ENCODE measurements around the gene MNS1. TPM values are rescaled to one million over a fixed set of nuclear protein-coding genes. Genes with fewer than 3 reads are reported as not detected.

MNS1 gene
- polyA plus RNA-seq, 3 donors = 0.03 to 0.29 TPM; not detected in 1

GRCh38 chr15:56456229-56456628 lies 8.7 kb downstream of the MNS1 start:
- Histone ChIP-seq H3K79me2 (ENCODE audit: insufficient read depth, low read length) (no peaks in the 10 kb centered on the region), H3K36me3 (replicated peaks in 1 of 2; ENCODE audit: control insufficient read depth in 1 of 2, insufficient read depth in 2 of 2, low read length in 2 of 2) (no peaks in the 10 kb centered on the region), H3K4me3 (replicated peaks in 1 of 3; ENCODE audit: low read depth in 2 of 3, low read length in 3 of 3) (no peak overlapping the region), H3K4me1 (ENCODE audit: control insufficient read depth in 1 of 2, insufficient read depth in 2 of 2, low read length in 2 of 2) (no peaks in the 10 kb centered on the region), H3K9ac (ENCODE audit: insufficient read depth, low read length, poor library complexity, severe bottlenecking) (no peak overlapping the region), H3K27ac (ENCODE audit: low read depth in 1 of 2, low read length in 2 of 2) (no peak overlapping the region), H2AFZ (ENCODE audit: insufficient read depth, low read depth, low read length, poor library complexity, severe bottlenecking) (no peak overlapping the region), H3K4me2 (replicated peaks; ENCODE audit: extremely low read depth, low read length, poor library complexity, severe bottlenecking) (no peak overlapping the region), H4K20me1 (ENCODE audit: insufficient read depth, low read length) (no peaks in the 10 kb centered on the region), H3K27me3 (ENCODE audit: control insufficient read depth in 2 of 2, insufficient read depth in 2 of 2, low read length in 2 of 2) (no peaks in the 10 kb centered on the region), H3K9me3 (replicated peaks in 1 of 2; ENCODE audit: control insufficient read depth in 1 of 2, insufficient read depth in 1 of 2, low read length in 2 of 2) (no peaks in the 10 kb centered on the region)
- TF ChIP-seq CTCF (IDR thresholded peaks at IDR 0.05) = no peak
- intact Hi-C loops (cut with micrococcal nuclease) = no loop called here
- 100% methylated on average over 1 of the region's 3 CpGs for WGBS (ENCODE audit: insufficient coverage)
- Mint-ChIP-seq H3K4me3 (no peak overlapping the region), H3K9me3 (no peaks in the 10 kb centered on the region), H3K27ac (no peak overlapping the region), H3K4me1 (peaks cover 5% of the 10 kb centered on the region), H3K27me3 (ENCODE audit: low read depth in 3 of 3) (peaks cover 0 to 2% (median 0%) of the 10 kb centered on the region in 3 donors), H3K36me3 (no peaks in the 10 kb centered on the region)
- no peak for DNase-seq

GRCh38 chr15:56454836-56455235 lies 10.1 kb downstream of the MNS1 start:
- H3K4me1 ChIP-seq (ENCODE audit: control insufficient read depth in 1 of 2, insufficient read depth in 2 of 2, low read length in 2 of 2) = no peaks in the 10 kb centered on the region
- Mint-ChIP-seq H3K4me3 (no peak overlapping the region), H3K9me3 (no peaks in the 10 kb centered on the region), H3K36me3 (no peaks in the 10 kb centered on the region), H3K27ac (no peak overlapping the region), H3K4me1 (no peaks in the 10 kb centered on the region), H3K27me3 (ENCODE audit: low read depth in 3 of 3) (peaks cover 0 to 2% (median 0%) of the 10 kb centered on the region in 3 donors)
- no peaks in the 10 kb centered on the region for H3K9me3 ChIP-seq (replicated peaks in 1 of 2; ENCODE audit: control insufficient read depth in 1 of 2, insufficient read depth in 1 of 2, low read length in 2 of 2)
- DNase-seq = no peak
- H3K27me3 ChIP-seq (ENCODE audit: control insufficient read depth in 2 of 2, insufficient read depth in 2 of 2, low read length in 2 of 2) = no peaks in the 10 kb centered on the region
- H3K27ac ChIP-seq (ENCODE audit: low read depth in 1 of 2, low read length in 2 of 2) = no peak overlapping the region
- intact Hi-C loops (cut with micrococcal nuclease) = no loop called here
- H4K20me1 ChIP-seq (ENCODE audit: insufficient read depth, low read length) = no peaks in the 10 kb centered on the region
- no peak overlapping the region for H2AFZ ChIP-seq (ENCODE audit: insufficient read depth, low read depth, low read length, poor library complexity, severe bottlenecking)
- no peak overlapping the region for H3K9ac ChIP-seq (ENCODE audit: insufficient read depth, low read length, poor library complexity, severe bottlenecking)
- no peaks in the 10 kb centered on the region for H3K79me2 ChIP-seq (ENCODE audit: insufficient read depth, low read length)
- no peak overlapping the region for H3K4me2 ChIP-seq (replicated peaks; ENCODE audit: extremely low read depth, low read length, poor library complexity, severe bottlenecking)
- WGBS (ENCODE audit: insufficient coverage) = 67% methylated on average over 1 of the region's 1 CpG
- no peak overlapping the region for H3K4me3 ChIP-seq (replicated peaks in 1 of 3; ENCODE audit: low read depth in 2 of 3, low read length in 3 of 3)
- TF ChIP-seq CTCF (IDR thresholded peaks at IDR 0.05) = no peak
- no peaks in the 10 kb centered on the region for H3K36me3 ChIP-seq (replicated peaks in 1 of 2; ENCODE audit: control insufficient read depth in 1 of 2, insufficient read depth in 2 of 2, low read length in 2 of 2)
